CD4-positive, CD25-positive, alpha-beta regulatory T cell (primary cell): ENCODE measurements around the gene KSR2. TPM values are rescaled to one million over a fixed set of nuclear protein-coding genes. Genes with fewer than 3 reads are reported as not detected.

Experiments
- ATAC-seq, 2 donors: fragments of 150-1000 bp; cut with Tn5 transposase; one replicate each; pipeline ENCODE4 v1.10.0; 2021; ENCODE audit warnings: low read depth in 2 of 2, moderate number of reproducible peaks in 2 of 2, moderate library complexity in 1 of 2
- DNase-seq, 3 donors: peaks; one replicate each; pipeline versions ENCODE4 v3.0.0 to v3.0.0-alpha.2; 2012 to 2022; ENCODE audit warnings: mixed read lengths in 1 of 3
- H3K27ac ChIP-seq: one replicate; pipeline ENCODE4 v1.7.0; 2013; ENCODE audit warnings: mild to moderate bottlenecking, low read length; ENCODE audit not compliant: insufficient read depth, poor library complexity, severe bottlenecking
- H3K27me3 ChIP-seq: one replicate; pipeline ENCODE4 v1.7.0; 2013; ENCODE audit warnings: low read length; ENCODE audit not compliant: control insufficient read depth, insufficient read depth
- H3K36me3 ChIP-seq: one replicate; pipeline ENCODE4 v1.7.0; 2013; ENCODE audit warnings: mild to moderate bottlenecking, low read length, moderate library complexity; ENCODE audit not compliant: control insufficient read depth, insufficient read depth
- H3K4me1 ChIP-seq: 2 replicates; pipeline ENCODE4 v1.7.0; 2013; ENCODE audit warnings: mild to moderate bottlenecking, low read length; ENCODE audit not compliant: insufficient read depth, control insufficient read depth, poor library complexity, severe bottlenecking
- H3K4me3 ChIP-seq: one replicate; pipeline ENCODE4 v1.7.0; 2013; ENCODE audit warnings: low read depth, mild to moderate bottlenecking, low read length, moderate library complexity
- H3K9me3 ChIP-seq, 2 experiments: 1 replicate in 1 of 2; 2 replicates in 1 of 2; pipeline ENCODE4 v1.7.0; 2013; ENCODE audit warnings: low read length in 2 of 2, mild to moderate bottlenecking in 1 of 2, moderate library complexity in 1 of 2; ENCODE audit not compliant: control insufficient read depth in 2 of 2
- H3K27ac Mint-ChIP-seq, 3 donors: one replicate each; pipeline ENCODE4 v1.8.0; 2020 to 2022; ENCODE audit warnings: mild to moderate bottlenecking in 3 of 3, mixed read lengths in 3 of 3, moderate library complexity in 2 of 3
- H3K27me3 Mint-ChIP-seq: one replicate; pipeline ENCODE4 v1.8.0; 2022; ENCODE audit warnings: mild to moderate bottlenecking, mixed read lengths
- H3K36me3 Mint-ChIP-seq: one replicate; pipeline ENCODE4 v1.8.0; 2020; ENCODE audit warnings: mixed read lengths
- H3K4me1 Mint-ChIP-seq, 4 donors: one replicate each; pipeline ENCODE4 v1.8.0; 2020 to 2022; ENCODE audit warnings: mixed read lengths in 4 of 4, mild to moderate bottlenecking in 1 of 4
- H3K4me3 Mint-ChIP-seq, 4 donors: one replicate each; pipeline ENCODE4 v1.8.0; 2020 to 2022; ENCODE audit warnings: mild to moderate bottlenecking in 4 of 4, mixed read lengths in 4 of 4, moderate library complexity in 3 of 4
- H3K9me3 Mint-ChIP-seq, 7 donors: one replicate each; pipeline ENCODE4 v1.8.0; 2020 to 2022; ENCODE audit warnings: mixed read lengths in 7 of 7, mild to moderate bottlenecking in 3 of 7, moderate library complexity in 2 of 7
- polyA plus RNA-seq, 4 donors: library from polyadenylated mRNA; unstranded; fragments of 300-500 nt; fragmentation: Illumina TruSeq; gene quantifications; one replicate each; pipeline ENCODE4 v1.2.3, GENCODE V29; 2021
- total RNA-seq: library from RNA; stranded (reverse); gene quantifications from one replicate; pipeline ENCODE4 v1.2.3, GENCODE V29; 2022

The KSR2 gene
- total and polyA plus RNA-seq, 5 donors from 2014 or later = 0.20 TPM; not detected in 4

DNA sequence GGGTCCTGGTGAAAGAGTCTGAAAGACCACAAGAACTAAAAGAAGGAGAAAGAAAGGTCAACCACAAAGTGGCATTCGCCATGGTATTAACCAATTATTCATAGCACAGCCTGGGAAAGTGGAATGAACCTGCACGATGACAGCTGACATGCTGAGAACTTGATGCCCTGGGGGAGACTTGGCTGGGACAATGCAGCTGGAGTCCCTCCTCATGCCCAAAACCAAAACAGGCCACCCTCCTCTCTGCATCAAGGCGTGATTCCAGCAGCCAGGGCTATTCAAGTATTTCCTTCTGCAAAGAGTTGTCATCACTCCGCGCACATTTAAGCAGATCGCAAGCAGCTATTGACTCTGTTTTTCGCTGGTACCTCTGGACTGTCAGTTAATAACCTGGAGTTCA, 440.3 kb downstream of the KSR2 start:
- Histone ChIP-seq H3K27me3 (no peaks in the 10 kb centered on the region), H3K4me1 (no peaks in the 10 kb centered on the region), H3K36me3 (no peaks in the 10 kb centered on the region), H3K27ac (no peak overlapping the region), H3K9me3 (no peaks in the 10 kb centered on the region), H3K4me3 (no peak overlapping the region)
- ATAC-seq (no peak), DNase-seq (no peak)
- Mint-ChIP-seq H3K27ac (no peak overlapping the region), H3K4me3 (no peak overlapping the region), H3K4me1 (no peaks in the 10 kb centered on the region), H3K27me3 (no peaks in the 10 kb centered on the region), H3K36me3 (no peaks in the 10 kb centered on the region), H3K9me3 (peaks cover 0 to 2% (median 0%) of the 10 kb centered on the region in 7 donors)

DNA sequence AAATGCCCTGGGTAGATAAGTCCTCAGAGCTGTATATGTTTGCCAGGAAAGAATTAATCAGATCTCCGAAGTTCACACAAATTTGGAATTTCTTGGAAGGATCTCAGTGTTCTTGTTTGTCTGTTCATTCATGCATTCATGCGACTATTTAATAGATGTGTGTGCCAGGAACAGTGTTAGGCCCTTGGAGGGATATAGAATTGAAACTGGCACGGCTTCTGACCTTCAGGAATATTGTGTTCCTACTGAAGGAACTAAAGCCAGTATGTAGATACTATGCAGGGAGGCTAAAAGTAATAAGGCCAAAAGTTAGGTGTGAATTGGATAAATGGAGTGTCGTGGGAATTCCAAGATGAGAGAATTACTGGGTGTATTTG, 441.3 kb downstream of the KSR2 start:
- H3K4me3 Mint-ChIP-seq = no peak overlapping the region
- no peak overlapping the region for H3K27ac Mint-ChIP-seq
- H3K36me3 Mint-ChIP-seq = no peaks in the 10 kb centered on the region
- ATAC-seq (no peak), DNase-seq (no peak)
- no peaks in the 10 kb centered on the region for H3K4me1 Mint-ChIP-seq
- Histone ChIP-seq H3K4me1 (no peaks in the 10 kb centered on the region), H3K27me3 (no peaks in the 10 kb centered on the region), H3K9me3 (no peaks in the 10 kb centered on the region), H3K4me3 (no peak overlapping the region), H3K36me3 (no peaks in the 10 kb centered on the region), H3K27ac (no peak overlapping the region)
- peaks cover 0 to 2% (median 0%) of the 10 kb centered on the region in 7 donors for H3K9me3 Mint-ChIP-seq
- H3K27me3 Mint-ChIP-seq = no peaks in the 10 kb centered on the region

DNA sequence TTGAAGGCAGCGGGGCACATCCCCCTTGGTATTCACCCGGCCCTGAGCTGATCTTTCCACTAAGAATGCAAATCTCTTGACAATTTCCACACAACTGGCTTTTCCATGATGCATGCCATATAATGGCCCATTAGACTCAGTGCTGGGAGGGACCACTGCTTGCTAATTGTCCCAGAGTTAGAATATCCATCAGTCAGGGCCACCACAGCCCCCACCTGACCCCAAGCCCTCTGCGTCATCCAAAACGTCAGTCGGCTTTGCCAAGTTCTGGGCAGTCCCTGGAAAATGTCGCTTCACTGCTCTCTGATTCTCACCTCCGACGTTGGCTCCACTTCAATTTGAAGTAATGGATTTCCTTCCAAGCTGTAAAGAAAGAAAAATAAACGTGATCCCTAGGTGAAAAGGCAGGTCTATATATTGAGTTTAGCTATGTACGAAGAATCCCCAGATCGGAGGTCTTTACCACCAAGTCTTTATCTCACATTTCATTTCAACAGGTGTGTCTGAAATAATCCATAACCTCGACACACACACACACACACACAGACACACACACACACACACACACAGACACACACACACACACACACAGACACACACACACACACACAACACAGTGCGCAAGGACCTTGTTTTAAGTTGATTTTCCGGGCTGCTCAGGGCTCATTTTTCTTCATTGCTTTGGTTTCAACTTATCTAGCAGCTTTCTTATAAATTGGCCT, 441.9 kb downstream of the KSR2 start:
- ATAC-seq (no peak), DNase-seq (no peak)
- no peak overlapping the region for H3K4me3 ChIP-seq
- H3K27ac ChIP-seq = no peak overlapping the region
- H3K36me3 Mint-ChIP-seq = no peaks in the 10 kb centered on the region
- peaks cover 0 to 5% (median 0%) of the 10 kb centered on the region in 7 donors for H3K9me3 Mint-ChIP-seq
- H3K27me3 ChIP-seq = no peaks in the 10 kb centered on the region
- H3K4me3 Mint-ChIP-seq = no peak overlapping the region
- no peaks in the 10 kb centered on the region for H3K27me3 Mint-ChIP-seq
- H3K4me1 ChIP-seq = no peaks in the 10 kb centered on the region
- H3K9me3 ChIP-seq = no peaks in the 10 kb centered on the region
- H3K27ac Mint-ChIP-seq = no peak overlapping the region
- no peaks in the 10 kb centered on the region for H3K4me1 Mint-ChIP-seq
- no peaks in the 10 kb centered on the region for H3K36me3 ChIP-seq

DNA sequence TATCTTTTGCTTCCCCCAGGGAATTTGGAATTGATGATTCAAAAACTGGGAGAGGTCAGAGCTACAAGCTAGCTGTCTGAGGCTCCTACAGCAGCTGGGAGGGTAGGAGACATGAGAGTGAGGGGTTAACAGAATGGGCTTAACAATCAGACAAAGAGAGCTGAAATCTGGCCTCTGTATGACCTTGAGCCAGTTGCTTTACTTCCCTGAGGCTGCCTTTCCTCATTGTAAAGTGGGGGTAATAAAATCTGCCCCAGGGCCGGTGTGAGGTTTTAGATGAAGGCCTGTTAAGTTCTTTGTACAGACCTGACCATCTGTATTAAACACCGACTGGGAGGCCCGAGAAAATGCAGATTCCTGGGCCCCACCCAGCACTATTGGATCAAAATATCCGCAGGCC, 443.0 kb downstream of the KSR2 start:
- H3K27ac Mint-ChIP-seq = no peak overlapping the region
- Histone ChIP-seq H3K27me3 (no peaks in the 10 kb centered on the region), H3K36me3 (no peaks in the 10 kb centered on the region), H3K9me3 (no peaks in the 10 kb centered on the region), H3K27ac (no peak overlapping the region), H3K4me1 (no peaks in the 10 kb centered on the region), H3K4me3 (no peak overlapping the region)
- H3K4me3 Mint-ChIP-seq = no peak overlapping the region
- no peaks in the 10 kb centered on the region for H3K4me1 Mint-ChIP-seq
- no peak for DNase-seq
- H3K27me3 Mint-ChIP-seq = no peaks in the 10 kb centered on the region
- H3K36me3 Mint-ChIP-seq = no peaks in the 10 kb centered on the region
- peaks cover 0 to 5% (median 0%) of the 10 kb centered on the region in 7 donors for H3K9me3 Mint-ChIP-seq
- ATAC-seq = no peak

DNA sequence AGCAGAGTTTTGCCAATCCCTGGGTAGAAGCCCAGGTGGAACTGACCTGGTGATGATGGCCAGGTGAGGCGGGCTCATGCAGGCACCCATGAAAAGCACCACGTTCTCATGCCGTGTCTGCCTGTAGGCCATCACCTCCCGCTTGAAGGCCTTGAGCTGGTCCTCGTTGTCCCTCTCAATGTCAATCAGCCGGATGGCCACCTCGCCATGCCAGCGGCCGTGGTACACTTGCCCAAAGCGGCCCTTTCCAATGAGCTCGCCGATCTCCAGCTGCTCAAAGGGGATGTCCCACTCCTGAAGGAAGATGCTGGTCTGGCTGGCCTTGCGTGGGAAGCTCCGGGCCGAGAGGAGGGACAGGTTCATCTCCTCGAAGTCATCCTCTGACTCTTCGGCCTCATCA, 444.0 kb downstream of the KSR2 start:
- no peaks in the 10 kb centered on the region for H3K27me3 Mint-ChIP-seq
- ATAC-seq = no peak
- no peak overlapping the region for H3K4me3 Mint-ChIP-seq

DNA sequence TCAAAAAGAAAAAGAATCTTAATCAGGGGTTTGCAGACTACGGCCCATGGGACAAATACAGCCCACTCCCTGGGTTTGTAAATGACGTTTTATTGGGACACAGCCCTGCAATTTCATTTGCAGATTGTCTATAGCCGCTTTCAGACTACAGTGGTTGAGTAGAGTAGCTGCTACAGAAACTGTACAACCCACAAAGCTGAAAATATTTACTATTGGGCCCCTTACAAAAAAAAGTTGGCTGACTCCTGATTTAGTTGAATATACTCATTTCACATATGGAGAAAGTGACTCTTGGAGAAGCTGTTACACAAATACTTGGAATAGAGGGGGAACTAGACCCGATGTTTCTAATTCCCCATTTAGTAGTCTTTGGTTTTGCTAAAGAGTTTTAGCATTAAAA, 444.8 kb downstream of the KSR2 start:
- Histone ChIP-seq H3K4me1 (no peaks in the 10 kb centered on the region), H3K4me3 (no peak overlapping the region), H3K27ac (no peak overlapping the region), H3K36me3 (no peaks in the 10 kb centered on the region), H3K27me3 (no peaks in the 10 kb centered on the region), H3K9me3 (no peaks in the 10 kb centered on the region)
- H3K4me1 Mint-ChIP-seq = no peaks in the 10 kb centered on the region
- ATAC-seq (no peak), DNase-seq (no peak)
- H3K27me3 Mint-ChIP-seq = no peaks in the 10 kb centered on the region
- no peak overlapping the region for H3K27ac Mint-ChIP-seq
- H3K4me3 Mint-ChIP-seq = no peak overlapping the region
- H3K9me3 Mint-ChIP-seq = peaks cover 0 to 5% (median 0%) of the 10 kb centered on the region in 7 donors
- H3K36me3 Mint-ChIP-seq = no peaks in the 10 kb centered on the region

More for the DNA sequence above, 444.0 kb downstream of the KSR2 start:
- Histone ChIP-seq H3K4me1 (no peaks in the 10 kb centered on the region), H3K9me3 (no peaks in the 10 kb centered on the region), H3K4me3 (no peak overlapping the region), H3K27ac (no peak overlapping the region), H3K36me3 (no peaks in the 10 kb centered on the region), H3K27me3 (no peaks in the 10 kb centered on the region)
- H3K27ac Mint-ChIP-seq = no peak overlapping the region
- DNase-seq = no peak
- peaks cover 0 to 5% (median 0%) of the 10 kb centered on the region in 7 donors for H3K9me3 Mint-ChIP-seq
- no peaks in the 10 kb centered on the region for H3K4me1 Mint-ChIP-seq
- H3K36me3 Mint-ChIP-seq = no peaks in the 10 kb centered on the region

DNA sequence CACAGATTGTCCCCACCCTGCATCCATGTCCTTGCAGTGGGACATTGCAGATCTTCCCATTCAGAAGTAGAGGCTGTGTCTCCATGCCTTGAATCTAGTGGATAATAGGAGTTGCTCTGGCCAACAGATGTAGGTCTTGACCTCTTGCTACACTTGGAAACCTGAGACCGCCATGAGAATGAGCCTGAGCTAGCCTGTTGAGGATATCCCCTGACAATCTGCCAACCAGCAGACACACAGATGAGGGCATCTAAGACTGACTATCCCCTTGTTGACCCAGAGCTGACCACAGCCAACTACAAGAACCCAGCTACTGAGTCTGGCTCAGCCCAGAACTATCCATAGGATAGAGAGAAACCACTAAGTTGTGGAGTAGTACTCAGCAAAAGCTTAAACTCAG, 446.2 kb downstream of the KSR2 start:
- Mint-ChIP-seq H3K4me3 (no peak overlapping the region), H3K9me3 (peaks cover 0 to 3% (median 0%) of the 10 kb centered on the region in 7 donors)
- H3K27ac ChIP-seq = no peak overlapping the region

DNA sequence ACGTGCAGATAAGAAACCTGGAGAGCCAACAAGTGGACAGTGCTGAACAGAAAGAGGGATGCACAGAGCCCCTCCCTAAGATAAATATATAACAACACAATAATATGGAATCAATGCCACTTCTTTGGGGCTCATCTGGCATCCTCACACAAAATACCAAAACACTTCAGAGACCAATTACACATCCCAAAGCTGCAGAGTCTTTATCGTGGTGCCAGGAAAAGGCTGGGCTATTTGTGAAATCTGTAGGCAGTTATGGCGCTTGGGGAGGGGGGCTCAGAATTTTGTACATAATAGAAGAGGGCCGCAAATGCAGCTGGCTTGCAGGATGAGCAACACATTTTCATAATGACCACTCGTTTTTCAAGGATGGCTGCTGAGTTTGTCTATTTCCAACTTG, 446.9 kb downstream of the KSR2 start:
- H3K4me3 ChIP-seq = no peak overlapping the region
- Mint-ChIP-seq H3K36me3 (no peaks in the 10 kb centered on the region), H3K27me3 (no peaks in the 10 kb centered on the region), H3K9me3 (peaks cover 0 to 4% (median 0%) of the 10 kb centered on the region in 7 donors), H3K27ac (no peak overlapping the region), H3K4me3 (no peak overlapping the region), H3K4me1 (no peaks in the 10 kb centered on the region)
- H3K9me3 ChIP-seq = no peaks in the 10 kb centered on the region
- H3K27me3 ChIP-seq = no peaks in the 10 kb centered on the region
- ATAC-seq (no peak), DNase-seq (no peak)
- H3K4me1 ChIP-seq = no peaks in the 10 kb centered on the region
- no peak overlapping the region for H3K27ac ChIP-seq
- no peaks in the 10 kb centered on the region for H3K36me3 ChIP-seq

More for the DNA sequence above, 446.2 kb downstream of the KSR2 start:
- H3K27me3 Mint-ChIP-seq = no peaks in the 10 kb centered on the region
- no peaks in the 10 kb centered on the region for H3K9me3 ChIP-seq
- no peaks in the 10 kb centered on the region for H3K27me3 ChIP-seq
- H3K36me3 Mint-ChIP-seq = no peaks in the 10 kb centered on the region
- no peak for ATAC-seq
- H3K4me1 ChIP-seq = no peaks in the 10 kb centered on the region
- no peak for DNase-seq
- H3K36me3 ChIP-seq = no peaks in the 10 kb centered on the region
- no peak overlapping the region for H3K27ac Mint-ChIP-seq
- no peaks in the 10 kb centered on the region for H3K4me1 Mint-ChIP-seq
- H3K4me3 ChIP-seq = no peak overlapping the region
